HepG2 (cell line): ENCODE results near the gene SLC11A1. TPM values are rescaled to one million over a fixed set of nuclear protein-coding genes. Genes with fewer than 3 reads are reported as not detected.

Experiments
- ATAD3A ChIP-seq: sonication (generic); formaldehyde crosslinking; IDR thresholded peaks from 2 replicates; pipeline ENCODE4 v1.4.0; 2020; ENCODE audit warnings: missing genetic modification reagents
- ATF7 ChIP-seq, 2 experiments: fragments of 450-650 bp in 1 of 2; sonication (generic) in 1 of 2; formaldehyde crosslinking in 1 of 2; IDR thresholded peaks; 2 replicates each; pipeline versions ENCODE4 v1.4.0 to v1.6.1; 2016 to 2020; ENCODE audit warnings: antibody characterized with exemption in 1 of 2, mild to moderate bottlenecking in 1 of 2, missing genetic modification reagents in 1 of 2
- CREM ChIP-seq, 2 experiments: sonication (generic) in 1 of 2; formaldehyde crosslinking in 1 of 2; IDR thresholded peaks; 2 replicates each; pipeline versions ENCODE4 v1.4.0 to v1.6.1; 2016 to 2020; ENCODE audit warnings: antibody characterized with exemption in 1 of 2, mild to moderate bottlenecking in 1 of 2, missing genetic modification reagents in 1 of 2
- CTCF ChIP-seq: sonication (generic); formaldehyde crosslinking; IDR thresholded peaks from 2 replicates; pipeline ENCODE4 v1.5.0; 2020; ENCODE audit warnings: mild to moderate bottlenecking, missing genetic modification reagents, moderate library complexity
- EP300 ChIP-seq, 3 experiments: sonication (generic) in 1 of 3; formaldehyde crosslinking in 1 of 3; IDR thresholded peaks; 2 replicates each; pipeline versions ENCODE4 v1.5.1 to v1.6.1; 2011 to 2020; ENCODE audit warnings: low read depth in 2 of 3, low read length in 2 of 3, borderline replicate concordance in 1 of 3, improper control_type of control experiment in 1 of 3, mild to moderate bottlenecking in 1 of 3, missing genetic modification reagents in 1 of 3, moderate library complexity in 1 of 3
- LCORL ChIP-seq, 2 experiments: fragments of 450-650 bp in 1 of 2; sonication (generic) in 1 of 2; formaldehyde crosslinking in 1 of 2; IDR thresholded peaks; 2 replicates each; pipeline versions ENCODE4 v1.5.0 to v1.6.1; 2017 to 2020; ENCODE audit warnings: antibody characterized with exemption in 1 of 2, missing genetic modification reagents in 1 of 2
- MATR3 ChIP-seq: sonication (generic); formaldehyde crosslinking; IDR thresholded peaks from 2 replicates; pipeline ENCODE4 v1.4.0; 2020; ENCODE audit warnings: missing genetic modification reagents
- MXD3 ChIP-seq: IDR thresholded peaks from 2 replicates; pipeline ENCODE4 v1.6.1; 2016; ENCODE audit warnings: mild to moderate bottlenecking, missing biosample characterization, missing genetic modification reagents
- PATZ1 ChIP-seq: sonication (generic); formaldehyde crosslinking; IDR thresholded peaks from 2 replicates; pipeline ENCODE4 v1.4.0; 2020; ENCODE audit warnings: missing genetic modification reagents
- SPEN ChIP-seq: sonication (generic); formaldehyde crosslinking; IDR thresholded peaks from 2 replicates; pipeline ENCODE4 v1.5.1; 2020; ENCODE audit warnings: low read depth, mild to moderate bottlenecking, missing genetic modification reagents
- TOE1 ChIP-seq: sonication (generic); formaldehyde crosslinking; IDR thresholded peaks from 2 replicates; pipeline ENCODE4 v1.4.0; 2020; ENCODE audit warnings: mild to moderate bottlenecking, missing genetic modification reagents
- ZNF24 ChIP-seq: fragments of 450-650 bp; IDR thresholded peaks from 2 replicates; pipeline ENCODE4 v1.6.1; 2017; ENCODE audit warnings: antibody characterized with exemption, mild to moderate bottlenecking
- ZNF615 ChIP-seq: sonication (generic); formaldehyde crosslinking; IDR thresholded peaks from 2 replicates; pipeline ENCODE4 v1.5.0; 2020; ENCODE audit warnings: mild to moderate bottlenecking, missing genetic modification reagents, borderline replicate concordance
- polyA plus RNA-seq, 8 experiments: library from polyadenylated mRNA; depleted of rRNA in 3 of 8; stranded (reverse) in 7 of 8; unstranded in 1 of 8; fragments of >200 nt; fragmentation: Illumina TruSeq in 4 of 8; extraction: Trizol in 4 of 8; gene quantifications; 2 replicates each; pipeline versions ENCODE4 v1.2.1 to v1.2.3, GENCODE V29; 2011 to 2016; ENCODE audit warnings: low read depth in 4 of 8, missing spikeins in 1 of 8, mixed read lengths in 1 of 8; ENCODE audit not compliant: insufficient read depth in 1 of 8
- total RNA-seq, 5 experiments: library from RNA; depleted of rRNA; stranded (reverse); fragments of >200 nt; fragmentation: Illumina TruSeq; extraction: Trizol; gene quantifications; 2 replicates each; pipeline ENCODE4 v1.2.3, GENCODE V29; 2016; ENCODE audit warnings: low read depth in 1 of 5
- TF ChIP-seq, protein P1 (sequence below): sonication (generic); formaldehyde crosslinking; IDR thresholded peaks from 2 replicates; pipeline ENCODE4 v1.9.0; 2021; ENCODE audit warnings: mild to moderate bottlenecking, missing genetic modification reagents
- TF ChIP-seq, protein P2 (sequence below): sonication (generic); formaldehyde crosslinking; IDR thresholded peaks from 2 replicates; pipeline ENCODE4 v1.5.0; 2020; ENCODE audit warnings: missing genetic modification reagents

SLC11A1 gene
- total and polyA plus RNA-seq, 2 of the 13 experiments (the other 11 are each of a cell fraction or from before 2014, with no cell fraction given), result 0.33 to 2.3 TPM

- TF ChIP-seq ZNF24, result no peak
- no peak for TF ChIP-seq TOE1 (CRISPR knock-in tag)
- TF ChIP-seq ATAD3A (CRISPR knock-in tag), result no peak
- no peak for TF ChIP-seq ZNF615 (CRISPR knock-in tag)
- TF ChIP-seq, protein P1, sequence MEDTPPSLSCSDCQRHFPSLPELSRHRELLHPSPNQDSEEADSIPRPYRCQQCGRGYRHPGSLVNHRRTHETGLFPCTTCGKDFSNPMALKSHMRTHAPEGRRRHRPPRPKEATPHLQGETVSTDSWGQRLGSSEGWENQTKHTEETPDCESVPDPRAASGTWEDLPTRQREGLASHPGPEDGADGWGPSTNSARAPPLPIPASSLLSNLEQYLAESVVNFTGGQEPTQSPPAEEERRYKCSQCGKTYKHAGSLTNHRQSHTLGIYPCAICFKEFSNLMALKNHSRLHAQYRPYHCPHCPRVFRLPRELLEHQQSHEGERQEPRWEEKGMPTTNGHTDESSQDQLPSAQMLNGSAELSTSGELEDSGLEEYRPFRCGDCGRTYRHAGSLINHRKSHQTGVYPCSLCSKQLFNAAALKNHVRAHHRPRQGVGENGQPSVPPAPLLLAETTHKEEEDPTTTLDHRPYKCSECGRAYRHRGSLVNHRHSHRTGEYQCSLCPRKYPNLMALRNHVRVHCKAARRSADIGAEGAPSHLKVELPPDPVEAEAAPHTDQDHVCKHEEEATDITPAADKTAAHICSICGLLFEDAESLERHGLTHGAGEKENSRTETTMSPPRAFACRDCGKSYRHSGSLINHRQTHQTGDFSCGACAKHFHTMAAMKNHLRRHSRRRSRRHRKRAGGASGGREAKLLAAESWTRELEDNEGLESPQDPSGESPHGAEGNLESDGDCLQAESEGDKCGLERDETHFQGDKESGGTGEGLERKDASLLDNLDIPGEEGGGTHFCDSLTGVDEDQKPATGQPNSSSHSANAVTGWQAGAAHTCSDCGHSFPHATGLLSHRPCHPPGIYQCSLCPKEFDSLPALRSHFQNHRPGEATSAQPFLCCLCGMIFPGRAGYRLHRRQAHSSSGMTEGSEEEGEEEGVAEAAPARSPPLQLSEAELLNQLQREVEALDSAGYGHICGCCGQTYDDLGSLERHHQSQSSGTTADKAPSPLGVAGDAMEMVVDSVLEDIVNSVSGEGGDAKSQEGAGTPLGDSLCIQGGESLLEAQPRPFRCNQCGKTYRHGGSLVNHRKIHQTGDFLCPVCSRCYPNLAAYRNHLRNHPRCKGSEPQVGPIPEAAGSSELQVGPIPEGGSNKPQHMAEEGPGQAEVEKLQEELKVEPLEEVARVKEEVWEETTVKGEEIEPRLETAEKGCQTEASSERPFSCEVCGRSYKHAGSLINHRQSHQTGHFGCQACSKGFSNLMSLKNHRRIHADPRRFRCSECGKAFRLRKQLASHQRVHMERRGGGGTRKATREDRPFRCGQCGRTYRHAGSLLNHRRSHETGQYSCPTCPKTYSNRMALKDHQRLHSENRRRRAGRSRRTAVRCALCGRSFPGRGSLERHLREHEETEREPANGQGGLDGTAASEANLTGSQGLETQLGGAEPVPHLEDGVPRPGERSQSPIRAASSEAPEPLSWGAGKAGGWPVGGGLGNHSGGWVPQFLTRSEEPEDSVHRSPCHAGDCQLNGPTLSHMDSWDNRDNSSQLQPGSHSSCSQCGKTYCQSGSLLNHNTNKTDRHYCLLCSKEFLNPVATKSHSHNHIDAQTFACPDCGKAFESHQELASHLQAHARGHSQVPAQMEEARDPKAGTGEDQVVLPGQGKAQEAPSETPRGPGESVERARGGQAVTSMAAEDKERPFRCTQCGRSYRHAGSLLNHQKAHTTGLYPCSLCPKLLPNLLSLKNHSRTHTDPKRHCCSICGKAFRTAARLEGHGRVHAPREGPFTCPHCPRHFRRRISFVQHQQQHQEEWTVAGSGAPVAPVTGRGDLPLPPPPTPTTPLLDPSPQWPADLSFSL (CRISPR knock-in tag), result peak; percentile 87
- TF ChIP-seq MXD3 (CRISPR knock-in tag), result no peak
- TF ChIP-seq MATR3 (CRISPR knock-in tag), result no peak
- no peak for TF ChIP-seq ATF7 (IDR thresholded peaks at IDR 0.05)
- no peak for TF ChIP-seq ATF7 (CRISPR knock-in tag; IDR thresholded peaks at IDR 0.05)
- TF ChIP-seq PATZ1 (CRISPR knock-in tag), result no peak
- TF ChIP-seq LCORL (IDR thresholded peaks at IDR 0.05), result no peak
- peak; percentile 48; the same call in 1 of the 2 replicates for TF ChIP-seq LCORL (CRISPR knock-in tag; IDR thresholded peaks at IDR 0.05)
- TF ChIP-seq SPEN (CRISPR knock-in tag), result 0 out of 2 replicates have a peak, but pooled peaks have one; percentile 50
- TF ChIP-seq CTCF (CRISPR knock-in tag), result no peak
- no peak for TF ChIP-seq CREM (IDR thresholded peaks at IDR 0.05)
- no peak for TF ChIP-seq CREM (CRISPR knock-in tag; IDR thresholded peaks at IDR 0.05)
- TF ChIP-seq, protein P2, sequence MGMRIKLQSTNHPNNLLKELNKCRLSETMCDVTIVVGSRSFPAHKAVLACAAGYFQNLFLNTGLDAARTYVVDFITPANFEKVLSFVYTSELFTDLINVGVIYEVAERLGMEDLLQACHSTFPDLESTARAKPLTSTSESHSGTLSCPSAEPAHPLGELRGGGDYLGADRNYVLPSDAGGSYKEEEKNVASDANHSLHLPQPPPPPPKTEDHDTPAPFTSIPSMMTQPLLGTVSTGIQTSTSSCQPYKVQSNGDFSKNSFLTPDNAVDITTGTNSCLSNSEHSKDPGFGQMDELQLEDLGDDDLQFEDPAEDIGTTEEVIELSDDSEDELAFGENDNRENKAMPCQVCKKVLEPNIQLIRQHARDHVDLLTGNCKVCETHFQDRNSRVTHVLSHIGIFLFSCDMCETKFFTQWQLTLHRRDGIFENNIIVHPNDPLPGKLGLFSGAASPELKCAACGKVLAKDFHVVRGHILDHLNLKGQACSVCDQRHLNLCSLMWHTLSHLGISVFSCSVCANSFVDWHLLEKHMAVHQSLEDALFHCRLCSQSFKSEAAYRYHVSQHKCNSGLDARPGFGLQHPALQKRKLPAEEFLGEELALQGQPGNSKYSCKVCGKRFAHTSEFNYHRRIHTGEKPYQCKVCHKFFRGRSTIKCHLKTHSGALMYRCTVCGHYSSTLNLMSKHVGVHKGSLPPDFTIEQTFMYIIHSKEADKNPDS (CRISPR knock-in tag), result no peak
- TF ChIP-seq EP300 (IDR thresholded peaks at IDR 0.05; ENCODE audit: low read depth in 2 of 2, low read length in 2 of 2), result 0 out of 4 replicates have a peak, but pooled peaks of 1 of the 2 experiments have one; percentile 6
- TF ChIP-seq EP300 (CRISPR knock-in tag; IDR thresholded peaks at IDR 0.05; ENCODE audit: borderline replicate concordance), result no peak
Measured at GRCh38 chr2:218381916-218382366, at the start of gene SLC11A1 (continued).
